Subcutaneous adipose tissue (tissue), 4 donors: ENCODE data around the gene ADGRG6. TPM values are rescaled to one million over a fixed set of nuclear protein-coding genes. Genes with fewer than 3 reads are reported as not detected.

ENCODE experiments used
- CTCF ChIP-seq: fragments of 450-650 bp; IDR thresholded peaks from one replicate; pipeline ENCODE4 v1.5.1; 2016; ENCODE audit warnings: low read depth, mild to moderate bottlenecking, control low read depth, antibody characterized with exemption, moderate library complexity
- total RNA-seq, 4 donors: library from RNA; depleted of rRNA; stranded (reverse); fragments of >200 nt; gene quantifications; one replicate each; pipeline ENCODE4 v1.1.0, GENCODE V29; 2016

The ADGRG6 gene
- total RNA-seq, 4 donors from 2014 or later = 17.3 to 25.8 (median 18.7) TPM

GRCh38 chr6:142322066-142322465 lies 20.3 kb downstream of the ADGRG6 start:
- no peak for TF ChIP-seq CTCF

- TF ChIP-seq CTCF = no peak
These were observed 20.8 kb downstream of the ADGRG6 start for GRCh38 chr6:142322504-142323198.

- no peak for TF ChIP-seq CTCF
These were observed 21.6 kb downstream of the ADGRG6 start for GRCh38 chr6:142323377-142323776.

GRCh38 chr6:142324111-142324510 lies 22.3 kb downstream of the ADGRG6 start:
- no peak for TF ChIP-seq CTCF

- no peak for TF ChIP-seq CTCF
These were observed 23.3 kb downstream of the ADGRG6 start for GRCh38 chr6:142325111-142325510.

- no peak for TF ChIP-seq CTCF
These were observed 24.7 kb downstream of the ADGRG6 start for GRCh38 chr6:142326540-142326939.

- TF ChIP-seq CTCF = no peak
These were observed 26.3 kb downstream of the ADGRG6 start for GRCh38 chr6:142328070-142328469.
